SK-N-SH (cell line): ENCODE measurements around the gene STX7.
A peak's percentile ranks its signal among the peaks of the same experiment; 100 is the strongest.

Experiments used
- CTCF ChIP-seq: fragments of 200-600 bp; sonication (generic); IDR thresholded peaks from 2 replicates; pipeline ENCODE4 v1.6.1; 2017; ENCODE audit warnings: antibody characterized with exemption, mild to moderate bottlenecking, moderate library complexity
- EP300 ChIP-seq, 2 experiments: IDR thresholded peaks; 2 replicates each; pipeline versions ENCODE4 v1.4.0 to v1.6.1; 2012; ENCODE audit warnings: borderline replicate concordance in 1 of 2, low read depth in 1 of 2, low read length in 1 of 2
- RAD21 ChIP-seq: IDR thresholded peaks from 2 replicates; pipeline ENCODE4 v1.6.1; 2012; ENCODE audit warnings: mild to moderate bottlenecking, low read length

DNA sequence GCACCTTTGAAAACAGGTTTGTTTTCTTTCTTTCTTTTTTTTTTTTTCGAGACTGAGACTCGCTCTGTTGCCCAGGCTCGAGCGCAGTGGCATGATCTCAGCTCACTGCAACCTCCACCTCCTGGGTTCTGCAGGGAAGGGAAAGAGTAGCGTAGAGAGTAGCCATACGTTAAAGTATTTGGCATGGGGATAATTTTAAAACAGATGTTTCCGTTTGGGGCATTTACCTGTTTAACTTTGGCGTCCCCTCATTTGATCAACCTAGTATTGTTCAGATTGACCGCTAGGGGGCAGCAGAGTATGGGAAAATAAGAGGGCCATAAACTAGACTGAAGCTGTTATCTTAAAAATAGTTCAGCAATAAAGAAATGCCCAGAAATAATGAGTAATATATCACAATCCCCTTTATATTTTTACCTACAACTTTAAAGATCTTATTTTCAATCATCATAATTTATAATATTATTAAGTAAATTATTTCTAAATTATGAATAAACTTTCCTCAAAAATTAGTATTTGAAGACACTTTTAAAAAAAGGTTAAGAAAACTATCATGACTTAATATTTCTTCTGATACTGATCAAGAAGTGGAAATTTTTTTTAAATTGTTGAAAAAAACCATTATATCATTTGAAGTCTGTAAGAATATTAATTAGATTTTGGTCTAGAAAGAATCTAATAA, 17.5 kb upstream of the STX7 start:
- TF ChIP-seq RAD21 (peak; percentile 76), CTCF (peak; percentile 88), EP300 (IDR thresholded peaks at IDR 0.05; ENCODE audit: borderline replicate concordance in 1 of 2, low read depth in 1 of 2, low read length in 1 of 2) (no peak)
